Loucy (cell line): ENCODE measurements around the gene LYZL6.

Experiments used
- CTCF ChIP-seq: fragments of 200-600 bp; sonication (generic); conservative IDR thresholded peaks from 2 replicates; pipeline ENCODE4 v1.5.1; 2014; ENCODE audit warnings: mild to moderate bottlenecking, antibody characterized with exemption, low read length
- EZH2phosphoT487 ChIP-seq: fragments of 200-600 bp; IDR thresholded peaks from 2 replicates; pipeline ENCODE4 v1.6.1; 2018; ENCODE audit warnings: antibody characterized with exemption, mild to moderate bottlenecking, moderate library complexity, borderline replicate concordance

DNA sequence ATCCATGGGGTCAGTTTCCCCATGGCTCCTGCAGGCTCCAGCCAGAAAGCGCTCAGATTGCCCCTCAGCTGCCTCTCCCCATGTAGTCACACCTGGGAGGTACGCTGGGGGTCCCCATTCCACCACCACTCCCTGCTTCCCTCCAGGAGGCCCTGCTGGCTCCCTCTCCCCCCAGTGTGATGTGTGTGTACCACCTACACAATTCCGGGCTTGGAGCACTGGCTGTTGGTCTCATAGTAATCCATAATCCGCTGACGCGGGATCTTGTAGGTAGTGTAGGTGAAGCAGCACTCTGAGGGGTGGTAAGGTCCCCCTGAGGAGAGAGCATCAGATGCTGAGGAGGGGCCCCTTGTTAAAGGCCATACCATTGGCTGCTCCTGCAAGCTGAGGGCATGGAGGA is 40.6 kb upstream of the LYZL6 start:
- TF ChIP-seq CTCF = no peak
- TF ChIP-seq EZH2phosphoT487 = no peak
